Measurements from ENCODE around the gene FOSL1.
"Not testable (repeated sequence)": the region's sequence is repeated elsewhere in the genome, so short reads cannot be mapped to it uniquely, and the experiment has no call there.

Gene FOSL1

GRCh38 chr11:65896034-65896999 is 3.9 kb downstream of the FOSL1 start:
- no peak for DNase-seq (ENCODE audit: low read depth, low spot score)

- no peak for DNase-seq (ENCODE audit: low read depth, low spot score)
Measured at GRCh38 chr11:65895482-65895981, 4.7 kb downstream of the FOSL1 start.

GRCh38 chr11:65894034-65894591 is 6.1 kb downstream of the FOSL1 start:
- DNase-seq (ENCODE audit: low read depth, low spot score) = no peak

GRCh38 chr11:65892661-65893317 is 7.4 kb downstream of the FOSL1 start:
- no peak for DNase-seq (ENCODE audit: low read depth, low spot score)

GRCh38 chr11:65892137-65892540 is 8.0 kb downstream of the FOSL1 start:
- not testable (repeated sequence) for DNase-seq (ENCODE audit: low read depth, low spot score)

- DNase-seq (ENCODE audit: low read depth, low spot score) = no peak
Measured at GRCh38 chr11:65891219-65892136, 8.7 kb downstream of the FOSL1 start.

GRCh38 chr11:65890324-65891218 is 9.6 kb downstream of the FOSL1 start, which contains the start of gene CCDC85B:
Gene CCDC85B (plus strand): TSS chr11:65890673. CDS start chr11:65890784, 111 bp downstream.
- peak; percentile 80 for DNase-seq (ENCODE audit: low read depth, low spot score)

GRCh38 chr11:65888163-65888814 is 11.9 kb downstream of the FOSL1 start, which contains the start of gene FIBP:
Gene FIBP (minus strand): TSS chr11:65888471. CDS start chr11:65888418, 53 bp downstream.
- DNase-seq (ENCODE audit: low read depth, low spot score) = peak; percentile 93

GRCh38 chr11:65887723-65888162 is 12.4 kb downstream of the FOSL1 start:
- DNase-seq (ENCODE audit: low read depth, low spot score) = no peak

- no peak for DNase-seq (ENCODE audit: low read depth, low spot score)
Measured at GRCh38 chr11:65886826-65887722, 13.1 kb downstream of the FOSL1 start.

GRCh38 chr11:65885808-65886536 is 14.2 kb downstream of the FOSL1 start:
- DNase-seq (ENCODE audit: low read depth, low spot score) = no peak

- DNase-seq (ENCODE audit: low read depth, low spot score) = no peak
Measured at GRCh38 chr11:65885231-65885630, 15.0 kb downstream of the FOSL1 start.

GRCh38 chr11:65884716-65885092 is 15.5 kb downstream of the FOSL1 start:
- no peak for DNase-seq (ENCODE audit: low read depth, low spot score)

GRCh38 chr11:65883786-65884715 is 16.1 kb downstream of the FOSL1 start:
- no peak for DNase-seq (ENCODE audit: low read depth, low spot score)

GRCh38 chr11:65883058-65883761 is 17.0 kb downstream of the FOSL1 start:
- DNase-seq (ENCODE audit: low read depth, low spot score) = no peak

All from brain pericyte (primary cell).